Endothelial cell (in vitro differentiated cells): ENCODE results near the gene CCDC182. TPM values are rescaled to one million over a fixed set of nuclear protein-coding genes. Genes with fewer than 3 reads are reported as not detected.

Experiments
- DNase-seq: peaks from one replicate; pipeline ENCODE4 v3.0.0; 2021; ENCODE audit warnings: low spot score
- H3K27ac Mint-ChIP-seq: one replicate; pipeline ENCODE4 v1.8.0; 2021; ENCODE audit warnings: mixed read lengths, inconsistent platforms; ENCODE audit not compliant: unreplicated experiment
- H3K27me3 Mint-ChIP-seq: one replicate; pipeline ENCODE4 v1.8.0; 2021; ENCODE audit warnings: mild to moderate bottlenecking, moderate library complexity, mixed read lengths, inconsistent platforms; ENCODE audit not compliant: unreplicated experiment
- H3K36me3 Mint-ChIP-seq: one replicate; pipeline ENCODE4 v1.8.0; 2021; ENCODE audit warnings: mild to moderate bottlenecking, low read depth, mixed read lengths, inconsistent platforms; ENCODE audit not compliant: unreplicated experiment
- H3K4me1 Mint-ChIP-seq: one replicate; pipeline ENCODE4 v1.8.0; 2021; ENCODE audit warnings: mild to moderate bottlenecking, mixed read lengths, inconsistent platforms; ENCODE audit not compliant: unreplicated experiment
- H3K4me3 Mint-ChIP-seq: one replicate; pipeline ENCODE4 v1.8.0; 2021; ENCODE audit warnings: mild to moderate bottlenecking, mixed read lengths, inconsistent platforms; ENCODE audit not compliant: unreplicated experiment
- H3K9me3 Mint-ChIP-seq: one replicate; pipeline ENCODE4 v1.8.0; 2021; ENCODE audit warnings: mixed read lengths, inconsistent platforms; ENCODE audit not compliant: unreplicated experiment
- total RNA-seq: library from RNA; stranded (reverse); fragmentation: NEBNext Ultra II Directional; extraction: Animal tissue kit (Norgen Biotek cat#: 25700); gene quantifications from one replicate; pipeline ENCODE4 v1.2.1, GENCODE V29; 2021; ENCODE audit not compliant: unreplicated experiment
- TF ChIP-seq, protein P1 (sequence below): fragments of 200-600 bp; sonication (generic); IDR thresholded peaks from one replicate; pipeline ENCODE4 v1.5.0; 2021; ENCODE audit warnings: antibody characterized with exemption; ENCODE audit not compliant: unreplicated experiment

The CCDC182 gene
- total RNA-seq, 1 donor from 2014 or later = not detected

- Mint-ChIP-seq H3K9me3 (no peaks in the 10 kb centered on the region), H3K4me3 (no peak overlapping the region), H3K4me1 (no peaks in the 10 kb centered on the region), H3K27me3 (peaks cover 2% of the 10 kb centered on the region), H3K36me3 (no peaks in the 10 kb centered on the region), H3K27ac (no peak overlapping the region)
- TF ChIP-seq, protein P1, sequence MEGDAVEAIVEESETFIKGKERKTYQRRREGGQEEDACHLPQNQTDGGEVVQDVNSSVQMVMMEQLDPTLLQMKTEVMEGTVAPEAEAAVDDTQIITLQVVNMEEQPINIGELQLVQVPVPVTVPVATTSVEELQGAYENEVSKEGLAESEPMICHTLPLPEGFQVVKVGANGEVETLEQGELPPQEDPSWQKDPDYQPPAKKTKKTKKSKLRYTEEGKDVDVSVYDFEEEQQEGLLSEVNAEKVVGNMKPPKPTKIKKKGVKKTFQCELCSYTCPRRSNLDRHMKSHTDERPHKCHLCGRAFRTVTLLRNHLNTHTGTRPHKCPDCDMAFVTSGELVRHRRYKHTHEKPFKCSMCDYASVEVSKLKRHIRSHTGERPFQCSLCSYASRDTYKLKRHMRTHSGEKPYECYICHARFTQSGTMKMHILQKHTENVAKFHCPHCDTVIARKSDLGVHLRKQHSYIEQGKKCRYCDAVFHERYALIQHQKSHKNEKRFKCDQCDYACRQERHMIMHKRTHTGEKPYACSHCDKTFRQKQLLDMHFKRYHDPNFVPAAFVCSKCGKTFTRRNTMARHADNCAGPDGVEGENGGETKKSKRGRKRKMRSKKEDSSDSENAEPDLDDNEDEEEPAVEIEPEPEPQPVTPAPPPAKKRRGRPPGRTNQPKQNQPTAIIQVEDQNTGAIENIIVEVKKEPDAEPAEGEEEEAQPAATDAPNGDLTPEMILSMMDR = no peak
- DNase-seq = no peak
Measured at GRCh38 chr17:57739402-57740234, 5.5 kb downstream of the CCDC182 start.

- no peak for DNase-seq
- no peak overlapping the region for H3K27ac Mint-ChIP-seq
- H3K9me3 Mint-ChIP-seq = no peaks in the 10 kb centered on the region
- no peaks in the 10 kb centered on the region for H3K27me3 Mint-ChIP-seq
- no peaks in the 10 kb centered on the region for H3K4me1 Mint-ChIP-seq
- no peak overlapping the region for H3K4me3 Mint-ChIP-seq
- TF ChIP-seq, protein P1 = no peak
- H3K36me3 Mint-ChIP-seq = no peaks in the 10 kb centered on the region
Measured at GRCh38 chr17:57737450-57737849, 7.6 kb downstream of the CCDC182 start.

GRCh38 chr17:57735707-57736106 is 9.4 kb downstream of the CCDC182 start:
- Mint-ChIP-seq H3K36me3 (no peaks in the 10 kb centered on the region), H3K27ac (no peak overlapping the region), H3K27me3 (no peaks in the 10 kb centered on the region), H3K4me1 (no peaks in the 10 kb centered on the region), H3K4me3 (no peak overlapping the region), H3K9me3 (no peaks in the 10 kb centered on the region)
- peak; percentile 33 for DNase-seq
- TF ChIP-seq, protein P1 = peak; percentile 45

- DNase-seq = no peak
- no peaks in the 10 kb centered on the region for H3K4me1 Mint-ChIP-seq
- no peaks in the 10 kb centered on the region for H3K27me3 Mint-ChIP-seq
- H3K36me3 Mint-ChIP-seq = no peaks in the 10 kb centered on the region
- no peak overlapping the region for H3K27ac Mint-ChIP-seq
- no peak overlapping the region for H3K4me3 Mint-ChIP-seq
- H3K9me3 Mint-ChIP-seq = no peaks in the 10 kb centered on the region
- TF ChIP-seq, protein P1 = no peak
Measured at GRCh38 chr17:57735230-57735629, 9.9 kb downstream of the CCDC182 start.

DNA sequence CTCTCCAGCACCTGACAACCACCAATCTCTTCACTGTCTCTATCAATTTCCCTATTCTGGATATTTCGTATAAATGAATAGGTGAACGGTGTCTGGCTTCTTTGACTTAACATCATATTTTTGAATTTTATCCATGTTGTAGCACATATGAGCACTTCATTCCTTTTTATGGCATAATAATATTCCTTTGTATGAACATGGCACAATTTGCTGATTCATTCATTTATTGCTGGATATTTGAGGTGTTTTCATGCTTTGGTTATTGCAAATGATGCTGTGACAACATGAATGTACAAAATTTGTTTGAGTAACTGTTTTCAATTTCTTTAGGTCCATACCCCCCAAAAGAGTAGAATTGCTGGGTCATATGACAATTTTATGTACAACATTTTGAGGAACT is 12.0 kb downstream of the CCDC182 start:
- peaks cover 2% of the 10 kb centered on the region for H3K27me3 Mint-ChIP-seq
- no peaks in the 10 kb centered on the region for H3K4me1 Mint-ChIP-seq
- no peak for DNase-seq
- no peak overlapping the region for H3K27ac Mint-ChIP-seq
- H3K9me3 Mint-ChIP-seq = no peaks in the 10 kb centered on the region
- H3K4me3 Mint-ChIP-seq = no peak overlapping the region
- TF ChIP-seq, protein P1 = no peak
- H3K36me3 Mint-ChIP-seq = no peaks in the 10 kb centered on the region
